ENCODE measurements around the gene MYO5A. TPM values are rescaled to one million over a fixed set of nuclear protein-coding genes. Genes with fewer than 3 reads are reported as not detected.
"Not testable (repeated sequence)": the region's sequence is repeated elsewhere in the genome, so short reads cannot be mapped to it uniquely, and the experiment has no call there.

MYO5A gene
- polyA plus RNA-seq, 2 of the 4 experiments (the other 2 are of a cell fraction), result 15.1 to 46.7 TPM

DNA sequence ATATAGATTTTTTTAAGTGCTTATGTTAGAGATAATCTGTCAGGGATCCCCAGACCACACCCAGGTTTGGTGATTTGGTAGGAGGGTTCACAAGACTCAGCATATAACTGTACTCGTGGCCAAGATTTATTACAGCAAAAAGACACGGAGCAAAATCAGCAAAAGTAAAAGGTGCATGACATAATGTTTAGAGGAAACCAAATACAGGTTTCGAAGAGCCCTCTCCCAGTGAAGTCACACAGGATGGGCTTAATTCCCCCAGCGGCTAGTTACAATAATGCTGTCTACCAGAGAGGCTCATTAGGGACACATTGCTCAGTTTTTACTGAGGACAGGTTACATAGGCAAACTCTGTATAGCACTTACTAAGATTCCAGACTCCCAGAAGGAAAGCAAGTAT, 36.5 kb downstream of the MYO5A start:
- ATAC-seq, result no peak
- no peak for FAIRE-seq

DNA sequence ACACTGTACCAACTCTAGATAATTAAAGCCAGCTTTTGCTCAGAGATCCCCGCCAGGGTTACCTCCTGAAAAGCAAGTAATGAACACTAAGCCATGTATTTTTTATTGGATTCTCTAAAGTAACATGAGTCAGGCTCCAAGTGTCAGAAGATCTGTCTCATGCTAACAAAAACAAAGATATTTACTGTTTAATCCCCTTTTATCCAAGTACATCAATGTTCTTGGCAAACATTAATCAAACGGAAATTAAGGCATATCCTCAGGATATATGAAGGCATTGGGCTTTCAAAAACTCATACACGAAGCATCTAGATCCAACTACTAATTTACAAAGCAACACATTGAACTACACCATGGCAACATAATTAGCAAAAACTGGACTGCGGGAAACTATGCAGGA, 37.2 kb downstream of the MYO5A start:
- Histone ChIP-seq H3K4me3 (no peak overlapping the region), H3K27ac (no peak overlapping the region), H3K4me2 (no peak overlapping the region), H3K9me3 (no peaks in the 10 kb centered on the region), H3K4me1 (peaks cover 14% of the 10 kb centered on the region; the same call in 2 of the 3 replicates)
- FAIRE-seq (peak; percentile 76), DNase-seq (ENCODE audit: low read depth in 1 of 2, low spot score in 1 of 2) (no peak), ATAC-seq (no peak)
- CTCF ChIA-PET, result no interaction called here
- TF ChIP-seq NFE2L2 (conservative IDR thresholded peaks at IDR 0.05; ENCODE audit: low read length) (no peak), HDAC2 (IDR thresholded peaks at IDR 0.05) (no peak), ZSCAN20 (CRISPR knock-in tag; IDR thresholded peaks at IDR 0.05) (no peak), CEBPB (IDR thresholded peaks at IDR 0.05) (no peak)
- TF ChIP-seq, protein P1, sequence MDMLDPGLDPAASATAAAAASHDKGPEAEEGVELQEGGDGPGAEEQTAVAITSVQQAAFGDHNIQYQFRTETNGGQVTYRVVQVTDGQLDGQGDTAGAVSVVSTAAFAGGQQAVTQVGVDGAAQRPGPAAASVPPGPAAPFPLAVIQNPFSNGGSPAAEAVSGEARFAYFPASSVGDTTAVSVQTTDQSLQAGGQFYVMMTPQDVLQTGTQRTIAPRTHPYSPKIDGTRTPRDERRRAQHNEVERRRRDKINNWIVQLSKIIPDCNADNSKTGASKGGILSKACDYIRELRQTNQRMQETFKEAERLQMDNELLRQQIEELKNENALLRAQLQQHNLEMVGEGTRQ (IDR thresholded peaks at IDR 0.05), result no peak
- 80% methylated on average over 4 of the region's 4 CpGs for WGBS (ENCODE audit: missing lambda C conversion rate)
- POLR2A ChIA-PET, result no interaction called here

More for the DNA sequence above, 36.5 kb downstream of the MYO5A start:
- no peak overlapping the region for H3K4me2 ChIP-seq
- DNase-seq (ENCODE audit: low read depth in 1 of 2, low spot score in 1 of 2), result no peak
- peaks cover 21% of the 10 kb centered on the region; the same call in 2 of the 3 replicates for H3K4me1 ChIP-seq
- TF ChIP-seq SMC3 (IDR thresholded peaks at IDR 0.05) (no peak), RNF2 (IDR thresholded peaks at IDR 0.05; ENCODE audit: borderline replicate concordance, low read depth) (no peak), HDAC2 (IDR thresholded peaks at IDR 0.05) (no peak), PHF8 (IDR thresholded peaks at IDR 0.05; ENCODE audit: borderline replicate concordance, low read depth) (no peak), TFCP2L1 (CRISPR knock-in tag; IDR thresholded peaks at IDR 0.05) (no peak), EHF (CRISPR knock-in tag; IDR thresholded peaks at IDR 0.05) (no peak), BHLHE40 (IDR thresholded peaks at IDR 0.05; ENCODE audit: low read depth, low read length) (no peak)
- 90% methylated on average over 4 of the region's 4 CpGs for WGBS (ENCODE audit: missing lambda C conversion rate)
- H3K27ac ChIP-seq, result no peak overlapping the region
- H3K4me3 ChIP-seq, result no peak overlapping the region
- ChIA-PET POLR2A (no interaction called here), CTCF (interaction anchor here (0.8 kb wide), 1 partner anchor 12 kb away, joined by 3 read pairs; no protein-coding TSS in a partner anchor)
- no peaks in the 10 kb centered on the region for H3K9me3 ChIP-seq

DNA sequence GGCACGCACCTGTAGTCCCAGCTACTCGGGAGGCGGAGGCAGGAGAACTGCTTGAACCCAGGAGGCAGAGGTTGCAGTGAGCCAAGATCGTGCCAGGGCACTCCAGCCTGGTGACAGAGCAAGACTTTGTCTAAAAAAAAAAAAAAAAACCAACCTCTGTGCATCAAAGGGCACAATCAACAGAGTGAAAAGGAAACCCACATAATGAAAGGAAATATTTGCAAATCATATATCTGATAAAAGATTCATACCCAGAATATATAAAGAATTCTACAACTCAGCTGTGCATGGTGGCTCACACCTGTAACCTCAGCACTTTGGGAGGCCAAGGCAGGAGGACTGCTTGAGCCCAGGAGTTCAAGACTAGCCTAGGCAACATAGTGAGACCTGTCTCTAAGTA, 39.2 kb downstream of the MYO5A start:
- 87% methylated on average over 4 of the region's 4 CpGs for WGBS (ENCODE audit: missing lambda C conversion rate)
- peaks cover 11% of the 10 kb centered on the region; the same call in 2 of the 3 replicates for H3K4me1 ChIP-seq
- CTCF ChIA-PET, result interaction anchor here (0.6 to 0.7 kb wide), 2 partner anchors 10 to 306 kb away, joined by 3 to 4 read pairs; no protein-coding TSS in a partner anchor

DNA sequence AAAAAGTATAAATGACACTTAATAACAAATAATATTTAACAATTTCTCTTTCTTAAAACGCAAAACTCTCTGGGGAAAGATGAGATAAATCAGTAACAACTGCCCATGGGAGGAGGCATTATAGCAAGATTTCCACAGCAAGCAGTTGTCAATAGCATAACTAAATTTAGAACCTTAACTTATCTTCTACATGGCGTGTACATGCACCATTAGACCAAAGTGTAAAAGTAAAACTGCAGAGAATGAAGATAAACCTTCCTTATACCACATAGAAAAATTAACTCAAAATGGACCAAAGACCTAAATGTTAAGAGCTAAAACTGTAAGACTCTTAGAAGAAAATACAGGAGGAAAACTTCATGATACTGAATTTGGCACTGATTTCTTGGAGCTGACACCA, 39.9 kb downstream of the MYO5A start:
- H3K4me2 ChIP-seq, result no peak overlapping the region
- ChIA-PET POLR2A (no interaction called here), CTCF (interaction anchor here (0.8 to 1.7 kb wide), 2 partner anchors 23 to 126 kb away, joined by 3 to 7 read pairs; no protein-coding TSS in a partner anchor)
- WGBS (ENCODE audit: missing lambda C conversion rate), result 85% methylated on average over 2 of the region's 2 CpGs
- H3K9me3 ChIP-seq, result no peaks in the 10 kb centered on the region
- TF ChIP-seq RFX5 (IDR thresholded peaks at IDR 0.05) (no peak), JUN (IDR thresholded peaks at IDR 0.05) (no peak), CHD2 (IDR thresholded peaks at IDR 0.05; ENCODE audit: low read length, partially characterized antibody) (no peak), ZNF302 (CRISPR knock-in tag; IDR thresholded peaks at IDR 0.05) (no peak)
- H3K27ac ChIP-seq, result no peak overlapping the region
- H3K4me1 ChIP-seq, result peaks cover 6% of the 10 kb centered on the region; the same call in 2 of the 3 replicates
- no peak for DNase-seq (ENCODE audit: low read depth in 1 of 2, low spot score in 1 of 2)
- no peak for FAIRE-seq
- no peak for ATAC-seq
- H3K4me3 ChIP-seq, result no peak overlapping the region

More for the DNA sequence above, 39.2 kb downstream of the MYO5A start:
- FAIRE-seq; DNase-seq (ENCODE audit: low read depth in 1 of 2, low spot score in 1 of 2); H3K4me2 ChIP-seq; ATAC-seq; H3K9me3 ChIP-seq; H3K27ac ChIP-seq; POLR2A ChIA-PET; H3K4me3 ChIP-seq: not testable (repeated sequence)
